Measurements from ENCODE around the gene DDX24.

GRCh38 chr14:94038921-94039629, 41.9 kb downstream of the DDX24 start:
- TF ChIP-seq POLR2A (IDR thresholded peaks at IDR 0.05; ENCODE audit: low read length) (no peak), GATA1 (IDR thresholded peaks at IDR 0.05; ENCODE audit: low read depth, low read length) (no peak)

Data from erythroblast (primary cell).